Testis (tissue), 2 donors: ENCODE measurements around the gene TYRP1.

ENCODE experiments used
- POLR2A ChIP-seq: fragments of 450-650 bp; IDR thresholded peaks from one replicate; pipeline ENCODE4 v1.6.1; 2017; ENCODE audit warnings: antibody characterized with exemption, mild to moderate bottlenecking, moderate library complexity
- TF ChIP-seq, protein P1 (sequence below), 3 experiments: fragments of 450-650 bp in 2 of 3; fragments of 200-600 bp in 1 of 3; sonication (generic) in 1 of 3; IDR thresholded peaks; one replicate each; pipeline ENCODE4 v1.5.1; 2016 to 2019; ENCODE audit warnings: antibody characterized with exemption in 3 of 3, mild to moderate bottlenecking in 2 of 3, moderate library complexity in 1 of 3

- TF ChIP-seq, protein P1, sequence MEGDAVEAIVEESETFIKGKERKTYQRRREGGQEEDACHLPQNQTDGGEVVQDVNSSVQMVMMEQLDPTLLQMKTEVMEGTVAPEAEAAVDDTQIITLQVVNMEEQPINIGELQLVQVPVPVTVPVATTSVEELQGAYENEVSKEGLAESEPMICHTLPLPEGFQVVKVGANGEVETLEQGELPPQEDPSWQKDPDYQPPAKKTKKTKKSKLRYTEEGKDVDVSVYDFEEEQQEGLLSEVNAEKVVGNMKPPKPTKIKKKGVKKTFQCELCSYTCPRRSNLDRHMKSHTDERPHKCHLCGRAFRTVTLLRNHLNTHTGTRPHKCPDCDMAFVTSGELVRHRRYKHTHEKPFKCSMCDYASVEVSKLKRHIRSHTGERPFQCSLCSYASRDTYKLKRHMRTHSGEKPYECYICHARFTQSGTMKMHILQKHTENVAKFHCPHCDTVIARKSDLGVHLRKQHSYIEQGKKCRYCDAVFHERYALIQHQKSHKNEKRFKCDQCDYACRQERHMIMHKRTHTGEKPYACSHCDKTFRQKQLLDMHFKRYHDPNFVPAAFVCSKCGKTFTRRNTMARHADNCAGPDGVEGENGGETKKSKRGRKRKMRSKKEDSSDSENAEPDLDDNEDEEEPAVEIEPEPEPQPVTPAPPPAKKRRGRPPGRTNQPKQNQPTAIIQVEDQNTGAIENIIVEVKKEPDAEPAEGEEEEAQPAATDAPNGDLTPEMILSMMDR (IDR thresholded peaks at IDR 0.05) = no peak
- TF ChIP-seq POLR2A = no peak
Measured at GRCh38 chr9:12657233-12657632, 36.0 kb upstream of the TYRP1 start.
